ENCODE measurements around the gene NTSR1.

GRCh38 chr20:62773845-62774714 is 65.4 kb downstream of the NTSR1 start:
- TF ChIP-seq GTF2F1 (IDR thresholded peaks at IDR 0.05; ENCODE audit: borderline replicate concordance, low read depth, low read length), result no peak
- no peak for TF ChIP-seq RXRA (IDR thresholded peaks at IDR 0.05; ENCODE audit: insufficient read depth, low read depth, low read length)
- TF ChIP-seq POLR2A (IDR thresholded peaks at IDR 0.05; ENCODE audit: control extremely low read depth in 1 of 2, low read depth in 2 of 2, low read length in 2 of 2), result no peak
- TF ChIP-seq TAF1 (IDR thresholded peaks at IDR 0.05; ENCODE audit: low read depth, low read length), result no peak
